BE2C (cell line): ENCODE results near the gene IL20RA.

ENCODE experiments used
- DNase-seq: peaks from one replicate; pipeline ENCODE4 v3.0.0-alpha.2; 2020
- H3K27me3 ChIP-seq: fragments of 250-450 bp; sonication (Bioruptor Pico); 2 replicates; pipeline ENCODE4 v1.5.1; 2020; ENCODE audit warnings: mild to moderate bottlenecking
- H3K36me3 ChIP-seq: fragments of 250-450 bp; sonication (Bioruptor Pico); 2 replicates; pipeline ENCODE4 v1.5.1; 2020; ENCODE audit warnings: mild to moderate bottlenecking
- H3K4me1 ChIP-seq: fragments of 250-450 bp; sonication (Bioruptor Pico); 2 replicates; pipeline ENCODE4 v1.5.1; 2020
- H3K4me3 ChIP-seq: 2 replicates; pipeline ENCODE4 v1.5.1; 2011; ENCODE audit warnings: low read depth, low read length
- H3K9me3 ChIP-seq: fragments of 250-450 bp; sonication (Bioruptor Pico); 2 replicates; pipeline ENCODE4 v1.5.1; 2020
- CTCF ChIP-seq: IDR thresholded peaks from 2 replicates; pipeline ENCODE4 v1.5.1; 2012; ENCODE audit warnings: mild to moderate bottlenecking, low read depth, low read length

IL20RA gene

GRCh38 chr6:136969433-136969832, 75.3 kb downstream of the IL20RA start:
- DNase-seq: peak; percentile 85
- Histone ChIP-seq H3K27me3 (no peaks in the 10 kb centered on the region), H3K4me3 (peak overlapping the region; percentile 31), H3K36me3 (peaks cover 26% of the 10 kb centered on the region), H3K4me1 (peaks cover 26% of the 10 kb centered on the region), H3K9me3 (no peaks in the 10 kb centered on the region)
- no peak for TF ChIP-seq CTCF

GRCh38 chr6:136968837-136969236, 75.9 kb downstream of the IL20RA start:
- Histone ChIP-seq H3K4me3 (peak overlapping the region; percentile 31), H3K4me1 (peaks cover 27% of the 10 kb centered on the region), H3K36me3 (peaks cover 20% of the 10 kb centered on the region), H3K9me3 (no peaks in the 10 kb centered on the region), H3K27me3 (no peaks in the 10 kb centered on the region)
- TF ChIP-seq CTCF: no peak
- DNase-seq: peak; percentile 98

GRCh38 chr6:136967876-136968752, 76.7 kb downstream of the IL20RA start:
- H3K4me1 ChIP-seq: peaks cover 32% of the 10 kb centered on the region
- TF ChIP-seq CTCF: peak; percentile 72
- peaks cover 17% of the 10 kb centered on the region for H3K36me3 ChIP-seq
- DNase-seq: peak; percentile 79
- H3K27me3 ChIP-seq: no peaks in the 10 kb centered on the region
- H3K4me3 ChIP-seq: no peak overlapping the region
- H3K9me3 ChIP-seq: no peaks in the 10 kb centered on the region

- no peaks in the 10 kb centered on the region for H3K27me3 ChIP-seq
- TF ChIP-seq CTCF: no peak
- H3K4me1 ChIP-seq: peaks cover 41% of the 10 kb centered on the region
- no peak for DNase-seq
- no peak overlapping the region for H3K4me3 ChIP-seq
- H3K36me3 ChIP-seq: peaks cover 11% of the 10 kb centered on the region
- H3K9me3 ChIP-seq: no peaks in the 10 kb centered on the region
Measured at GRCh38 chr6:136964398-136964797, 80.4 kb downstream of the IL20RA start.

GRCh38 chr6:136963259-136963658, 81.5 kb downstream of the IL20RA start:
- TF ChIP-seq CTCF: no peak
- peaks cover 11% of the 10 kb centered on the region for H3K36me3 ChIP-seq
- no peak for DNase-seq
- H3K27me3 ChIP-seq: no peaks in the 10 kb centered on the region
- no peaks in the 10 kb centered on the region for H3K9me3 ChIP-seq
- no peak overlapping the region for H3K4me3 ChIP-seq
- peaks cover 42% of the 10 kb centered on the region for H3K4me1 ChIP-seq

GRCh38 chr6:136962661-136963060, 82.1 kb downstream of the IL20RA start:
- Histone ChIP-seq H3K27me3 (no peaks in the 10 kb centered on the region), H3K9me3 (no peaks in the 10 kb centered on the region), H3K4me1 (peaks cover 37% of the 10 kb centered on the region), H3K36me3 (peaks cover 11% of the 10 kb centered on the region), H3K4me3 (no peak overlapping the region)
- no peak for TF ChIP-seq CTCF
- DNase-seq: peak; percentile 79
